LNCaP clone FGC (cell line): ENCODE results near the gene GLYR1.

Source experiments
- DNase-seq: peaks from one replicate; pipeline ENCODE4 v3.0.0-alpha.2; 2011; ENCODE audit warnings: low read depth
- H3K4me3 ChIP-seq: 2 replicates; pipeline ENCODE4 v1.5.1; 2011; ENCODE audit warnings: mild to moderate bottlenecking, low read depth, low read length, control low read depth
- CTCF ChIP-seq: IDR thresholded peaks from 2 replicates; pipeline ENCODE4 v1.5.1; 2012; ENCODE audit warnings: mild to moderate bottlenecking; ENCODE audit not compliant: control insufficient read depth, insufficient read depth; ENCODE audit errors: extremely low read depth

The GLYR1 gene

GRCh38 chr16:4811773-4812172 lies 35.3 kb downstream of the GLYR1 start:
- DNase-seq, result no peak
- no peak for TF ChIP-seq CTCF
- H3K4me3 ChIP-seq, result no peak overlapping the region

DNA sequence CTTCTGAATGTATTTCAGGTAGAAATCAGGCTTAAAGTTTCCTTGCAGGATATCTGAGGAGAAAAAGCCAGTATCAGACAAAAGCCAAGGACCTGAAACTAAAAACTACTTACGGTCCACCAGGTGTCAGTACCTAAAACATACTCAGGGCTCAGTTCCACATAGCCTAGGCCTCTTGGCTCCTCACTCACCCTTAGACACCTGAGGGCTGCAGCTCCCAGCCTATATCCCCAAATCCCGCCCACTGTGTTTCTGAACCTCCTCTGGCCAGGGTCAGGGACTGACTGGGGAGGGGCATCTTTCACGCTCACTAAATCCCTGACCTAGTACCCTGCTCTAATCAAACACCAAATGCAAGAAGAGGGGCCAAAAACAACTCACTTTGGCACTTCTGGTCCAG lies 35.8 kb downstream of the GLYR1 start:
- no peak for TF ChIP-seq CTCF
- no peak for DNase-seq
- H3K4me3 ChIP-seq, result no peak overlapping the region

GRCh38 chr16:4806280-4806679 lies 40.8 kb downstream of the GLYR1 start:
- no peak for DNase-seq
- no peak for TF ChIP-seq CTCF
- no peak overlapping the region for H3K4me3 ChIP-seq

GRCh38 chr16:4805231-4805630 lies 41.9 kb downstream of the GLYR1 start:
- H3K4me3 ChIP-seq, result no peak overlapping the region
- no peak for TF ChIP-seq CTCF
- DNase-seq, result no peak

- DNase-seq, result no peak
- TF ChIP-seq CTCF, result no peak
- no peak overlapping the region for H3K4me3 ChIP-seq
Observed at GRCh38 chr16:4803898-4804762, 43.0 kb downstream of the GLYR1 start.

DNA sequence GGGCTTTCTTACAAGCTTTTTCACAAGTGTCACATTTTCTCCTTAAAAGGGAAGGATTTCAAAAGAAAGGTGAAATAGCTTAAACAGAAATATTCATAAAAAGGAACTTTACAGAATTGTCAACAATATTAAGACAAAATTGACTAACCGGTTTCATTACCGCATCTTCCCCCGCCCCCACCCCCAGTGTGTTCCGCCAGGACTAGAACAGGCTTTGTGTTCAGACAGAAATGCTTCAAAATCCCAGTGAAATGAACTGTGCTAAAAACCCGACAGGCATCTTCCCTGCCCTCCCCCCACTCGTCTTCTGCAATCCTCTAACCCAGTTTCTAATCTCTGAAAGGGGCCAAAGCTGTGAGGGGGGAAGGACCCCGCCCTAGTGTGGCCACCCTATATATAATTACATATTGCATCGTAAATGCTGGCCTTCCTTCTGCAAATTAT lies 43.7 kb downstream of the GLYR1 start:
- H3K4me3 ChIP-seq, result peak overlapping the region; percentile 52

More for the DNA sequence above, 43.7 kb downstream of the GLYR1 start:
- TF ChIP-seq CTCF, result no peak
- DNase-seq, result no peak
